Tibial nerve (tissue), 4 donors: Measurements from ENCODE around the gene RAB3C. TPM values are rescaled to one million over a fixed set of nuclear protein-coding genes. Genes with fewer than 3 reads are reported as not detected.

ENCODE experiments used
- DNase-seq, 2 donors: peaks; one replicate each; pipeline ENCODE4 v3.0.0-alpha.2; 2019; ENCODE audit warnings: low spot score in 2 of 2
- H3K27ac ChIP-seq, 4 donors: fragments of 200-600 bp; sonication (generic) in 3 of 4; one replicate each; pipeline ENCODE4 v1.5.1; 2017 to 2019; ENCODE audit warnings: mild to moderate bottlenecking in 1 of 4
- H3K27me3 ChIP-seq, 2 donors: fragments of 200-600 bp; sonication (generic) in 1 of 2; one replicate each; pipeline versions ENCODE4 v1.5.1 to v1.6.0; 2017 to 2019
- H3K36me3 ChIP-seq, 3 donors: fragments of 200-600 bp; sonication (generic); one replicate each; pipeline ENCODE4 v1.5.1; 2018 to 2019
- H3K4me1 ChIP-seq, 4 donors: fragments of 200-600 bp; sonication (generic) in 3 of 4; one replicate each; pipeline ENCODE4 v1.5.1; 2017 to 2019
- H3K4me3 ChIP-seq, 4 donors: fragments of 200-600 bp; sonication (generic) in 3 of 4; one replicate each; pipeline ENCODE4 v1.5.1; 2017 to 2019; ENCODE audit warnings: mild to moderate bottlenecking in 1 of 4, moderate library complexity in 1 of 4
- H3K9me3 ChIP-seq, 4 donors: fragments of 200-600 bp; sonication (generic) in 3 of 4; one replicate each; pipeline ENCODE4 v1.5.1; 2017 to 2019
- CTCF ChIP-seq, 5 experiments: fragments of 200-600 bp in 3 of 5; fragments of 450-650 bp in 2 of 5; sonication (generic) in 3 of 5; IDR thresholded peaks; one replicate each; pipeline ENCODE4 v1.5.1; 2016 to 2019; ENCODE audit warnings: antibody characterized with exemption in 5 of 5, mild to moderate bottlenecking in 3 of 5, moderate library complexity in 2 of 5
- EP300 ChIP-seq, 2 donors: sonication (generic); formaldehyde crosslinking; IDR thresholded peaks; one replicate each; pipeline ENCODE4 v1.6.1; 2017; ENCODE audit warnings: antibody characterized with exemption in 2 of 2, mild to moderate bottlenecking in 1 of 2
- POLR2A ChIP-seq, 2 donors: fragments of 450-650 bp; IDR thresholded peaks; one replicate each; pipeline ENCODE4 v1.6.1; 2017; ENCODE audit warnings: antibody characterized with exemption in 2 of 2, mild to moderate bottlenecking in 2 of 2, moderate library complexity in 2 of 2
- WGBS, 2 donors: methylation state at CpG; one replicate each; pipeline ENCODE4 v1.1.5; 2018; 5-methylcytosine and 5-hydroxymethylcytosine counted together
- total RNA-seq, 4 donors: library from RNA; depleted of rRNA; stranded (reverse); fragments of >200 nt; gene quantifications; one replicate each; pipeline ENCODE4 v1.1.0, GENCODE V29; 2016

The RAB3C gene
- total RNA-seq, 4 donors from 2014 or later: under 0.01 to 1.2 (median 1.0) TPM

- H3K36me3 ChIP-seq: no peaks in the 10 kb centered on the region
- DNase-seq: no peak
- H3K4me1 ChIP-seq: no peaks in the 10 kb centered on the region
- H3K9me3 ChIP-seq: no peaks in the 10 kb centered on the region
- no peaks in the 10 kb centered on the region for H3K27me3 ChIP-seq
- H3K4me3 ChIP-seq: no peak overlapping the region
- no peak for TF ChIP-seq EP300 (IDR thresholded peaks at IDR 0.05)
- no peak for TF ChIP-seq CTCF (IDR thresholded peaks at IDR 0.05)
- no peak for TF ChIP-seq POLR2A (IDR thresholded peaks at IDR 0.05)
- H3K27ac ChIP-seq: no peak overlapping the region
Observed at GRCh38 chr5:58763390-58763789, 180.5 kb downstream of the RAB3C start.

GRCh38 chr5:58764199-58764598 is 181.3 kb downstream of the RAB3C start:
- no peaks in the 10 kb centered on the region for H3K4me1 ChIP-seq
- TF ChIP-seq EP300 (IDR thresholded peaks at IDR 0.05) (no peak), POLR2A (IDR thresholded peaks at IDR 0.05) (no peak), CTCF (IDR thresholded peaks at IDR 0.05) (no peak)
- 71 to 83% methylated on average over 3 of the region's 3 CpGs for WGBS, 2 donors
- H3K9me3 ChIP-seq: no peaks in the 10 kb centered on the region
- no peak overlapping the region for H3K4me3 ChIP-seq
- no peaks in the 10 kb centered on the region for H3K36me3 ChIP-seq
- no peak overlapping the region for H3K27ac ChIP-seq
- no peaks in the 10 kb centered on the region for H3K27me3 ChIP-seq
- DNase-seq: no peak

- no peaks in the 10 kb centered on the region for H3K9me3 ChIP-seq
Observed at GRCh38 chr5:58765058-58765457, 182.2 kb downstream of the RAB3C start.

DNA sequence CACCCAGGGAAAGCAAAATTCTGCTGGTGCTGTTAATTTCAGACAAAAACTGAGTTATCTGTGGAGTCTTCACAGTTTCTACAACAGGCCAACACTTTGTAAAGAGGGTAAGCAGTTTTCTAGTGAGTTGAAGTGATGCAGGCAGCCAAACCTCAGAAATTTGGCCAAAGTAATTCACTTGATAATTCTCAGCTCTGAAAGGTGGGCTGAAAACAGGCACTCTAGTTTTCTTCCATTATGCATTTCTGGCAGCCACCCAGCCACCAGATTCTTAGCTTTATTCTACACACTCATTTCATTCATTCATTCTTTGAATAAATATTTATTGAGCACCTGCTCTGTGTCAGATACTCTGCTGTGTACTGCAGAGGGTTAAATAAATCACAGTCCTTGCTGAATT is 184.2 kb downstream of the RAB3C start:
- Histone ChIP-seq H3K27ac (no peak overlapping the region), H3K27me3 (no peaks in the 10 kb centered on the region)
- no peak for TF ChIP-seq EP300 (IDR thresholded peaks at IDR 0.05)
- TF ChIP-seq CTCF (IDR thresholded peaks at IDR 0.05): no peak
- TF ChIP-seq POLR2A (IDR thresholded peaks at IDR 0.05): no peak

More at GRCh38 chr5:58765058-58765457, 182.2 kb downstream of the RAB3C start:
- Histone ChIP-seq H3K4me1 (no peaks in the 10 kb centered on the region), H3K27ac (no peak overlapping the region), H3K36me3 (no peaks in the 10 kb centered on the region), H3K4me3 (no peak overlapping the region), H3K27me3 (no peaks in the 10 kb centered on the region)
- DNase-seq: no peak
- WGBS, 2 donors: 85 to 93% methylated on average over 2 of the region's 2 CpGs
- no peak for TF ChIP-seq CTCF (IDR thresholded peaks at IDR 0.05)
- TF ChIP-seq EP300 (IDR thresholded peaks at IDR 0.05): no peak
- TF ChIP-seq POLR2A (IDR thresholded peaks at IDR 0.05): no peak

DNA sequence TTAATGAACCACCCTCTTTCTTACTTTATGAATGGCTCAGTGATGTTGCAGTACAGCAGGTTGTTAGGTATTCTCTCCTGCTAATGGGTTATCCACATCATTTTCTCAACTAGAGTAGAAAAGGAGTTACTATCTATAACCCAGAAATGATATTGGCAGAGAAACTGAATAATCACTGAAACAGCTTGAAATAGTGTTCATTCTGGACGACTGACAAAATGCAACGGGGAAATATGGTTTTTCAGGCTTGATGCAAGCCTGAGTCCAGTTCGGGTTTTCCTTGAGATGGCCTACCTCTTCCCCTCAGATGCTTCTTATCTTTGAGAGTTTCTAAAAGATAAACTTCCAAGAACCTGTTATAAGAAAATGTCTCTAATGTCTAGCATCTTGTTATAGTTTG is 187.3 kb downstream of the RAB3C start:
- Histone ChIP-seq H3K4me3 (no peak overlapping the region), H3K36me3 (no peaks in the 10 kb centered on the region), H3K4me1 (no peaks in the 10 kb centered on the region), H3K27ac (no peak overlapping the region), H3K9me3 (no peaks in the 10 kb centered on the region), H3K27me3 (no peaks in the 10 kb centered on the region)
- TF ChIP-seq EP300 (IDR thresholded peaks at IDR 0.05): no peak
- no peak for TF ChIP-seq CTCF (IDR thresholded peaks at IDR 0.05)
- no peak for TF ChIP-seq POLR2A (IDR thresholded peaks at IDR 0.05)
- 50 to 58% methylated on average over 3 of the region's 3 CpGs for WGBS, 2 donors
- DNase-seq: no peak

More for the DNA sequence above, 184.2 kb downstream of the RAB3C start:
- Histone ChIP-seq H3K36me3 (no peaks in the 10 kb centered on the region), H3K4me1 (no peaks in the 10 kb centered on the region), H3K9me3 (no peaks in the 10 kb centered on the region), H3K4me3 (no peak overlapping the region)
- no peak for DNase-seq
